Right cardiac atrium (tissue), 5 donors: ENCODE data around the gene ALKBH7. TPM values are rescaled to one million over a fixed set of nuclear protein-coding genes. Genes with fewer than 3 reads are reported as not detected.
A peak's percentile ranks its signal among the peaks of the same experiment; 100 is the strongest.

Experiments
- ATAC-seq, 2 donors: fragments of 200-7000 bp; cut with Tn5 transposase; one replicate each; pipeline versions ENCODE4 v1.8.0 to v1.9.1; 2020; ENCODE audit warnings: moderate library complexity in 2 of 2, mild to moderate bottlenecking in 1 of 2
- DNase-seq, 3 donors: peaks; one replicate each; pipeline ENCODE4 v3.0.0-alpha.2; 2020
- H3K27ac ChIP-seq: one replicate; pipeline ENCODE4 v1.5.1; 2013; ENCODE audit warnings: mild to moderate bottlenecking, low read length, control low read depth, moderate library complexity
- H3K27me3 ChIP-seq: one replicate; pipeline ENCODE4 v1.6.1; 2013; ENCODE audit not compliant: control insufficient read depth, insufficient read depth
- H3K4me1 ChIP-seq: one replicate; pipeline ENCODE4 v1.6.1; 2013; ENCODE audit warnings: low read length; ENCODE audit not compliant: control insufficient read depth, insufficient read depth
- H3K4me3 ChIP-seq: one replicate; pipeline ENCODE4 v1.5.1; 2013; ENCODE audit warnings: low read length, control low read depth
- H3K9me3 ChIP-seq: one replicate; pipeline ENCODE4 v1.6.1; 2013; ENCODE audit warnings: low read length; ENCODE audit not compliant: control insufficient read depth
- WGBS: extraction: QIAGEN DNeasy Blood & Tissue Kit; methylation state at CpG from one replicate; pipeline ENCODE4 v1.1.7; 2013; 5-methylcytosine and 5-hydroxymethylcytosine counted together
- intact Hi-C, 4 donors: fragments of 100-400 bp; cut with DNase I; formaldehyde crosslinking; loops; one replicate each; pipeline versions ENCODE4 v1.11.0 to v1.14.0; 2022 to 2023
- polyA plus RNA-seq: library from polyadenylated mRNA; stranded (reverse); fragments of 200-250 nt; gene quantifications from one replicate; pipeline ENCODE4 v1.2.3, GENCODE V29; 2013
- total RNA-seq, 4 donors: library from RNA; stranded (reverse); fragmentation: NEBNext Ultra II Directional; extraction: Animal tissue kit (Norgen Biotek cat#: 25700); gene quantifications; one replicate each; pipeline ENCODE4 v1.2.1, GENCODE V29; 2021
- donor health status: healthy with polysubstance abuse.
- donor health status: DM: no; HTN: yes; CAD: no.
- donor health status: DM: no; HTN: no; CAD: no.
- donor health status: DM: no; HTN: yes; CAD: no; lungs with severe emphysema.
- donor health status: DM: yes; HTN: yes; CAD: no.

Gene ALKBH7
- total and polyA plus RNA-seq, 5 donors: 95.6 to 127 (median 113) TPM

- Histone ChIP-seq H3K27ac (no peak overlapping the region), H3K27me3 (no peaks in the 10 kb centered on the region), H3K4me3 (no peak overlapping the region), H3K9me3 (no peaks in the 10 kb centered on the region), H3K4me1 (no peaks in the 10 kb centered on the region)
- peak; percentile 63 to 69 for ATAC-seq
- 52% methylated on average over 22 of the region's 22 CpGs for WGBS
- intact Hi-C loops: no loop called here
- DNase-seq: peak in 2 of 3 donors; percentile 76 to 81
Observed at GRCh38 chr19:6402837-6403608, 30.4 kb downstream of the ALKBH7 start.

- H3K4me3 ChIP-seq: no peak overlapping the region
- no peak for DNase-seq
- 83% methylated on average over 5 of the region's 5 CpGs for WGBS
Observed at GRCh38 chr19:6406401-6406800, 33.8 kb downstream of the ALKBH7 start.

GRCh38 chr19:6409346-6409745 is 36.8 kb downstream of the ALKBH7 start:
- DNase-seq: no peak
- WGBS: 90% methylated on average over 6 of the region's 6 CpGs
- Histone ChIP-seq H3K9me3 (no peaks in the 10 kb centered on the region), H3K27ac (no peak overlapping the region), H3K4me1 (no peaks in the 10 kb centered on the region), H3K4me3 (no peak overlapping the region), H3K27me3 (no peaks in the 10 kb centered on the region)
- ATAC-seq: no peak
- intact Hi-C loops: no loop called here

More at GRCh38 chr19:6406401-6406800, 33.8 kb downstream of the ALKBH7 start:
- H3K27ac ChIP-seq: no peak overlapping the region
- H3K9me3 ChIP-seq: no peaks in the 10 kb centered on the region
- H3K27me3 ChIP-seq: no peaks in the 10 kb centered on the region
- no peak for ATAC-seq
- H3K4me1 ChIP-seq: no peaks in the 10 kb centered on the region
- intact Hi-C loops: no loop called here

GRCh38 chr19:6412061-6412446 is 39.5 kb downstream of the ALKBH7 start:
- peak; percentile 2 to 22 for ATAC-seq
- Histone ChIP-seq H3K27me3 (no peaks in the 10 kb centered on the region), H3K4me3 (no peak overlapping the region), H3K4me1 (no peaks in the 10 kb centered on the region), H3K27ac (no peak overlapping the region), H3K9me3 (no peaks in the 10 kb centered on the region)
- WGBS: 64% methylated on average over 12 of the region's 12 CpGs
- intact Hi-C loops: no loop called here
- no peak for DNase-seq

- Histone ChIP-seq H3K27ac (peak overlapping the region; percentile 6), H3K4me1 (no peaks in the 10 kb centered on the region), H3K9me3 (no peaks in the 10 kb centered on the region), H3K4me3 (no peak overlapping the region), H3K27me3 (no peaks in the 10 kb centered on the region)
- intact Hi-C loops: no loop called here
- ATAC-seq: peak; percentile 19 to 52
- DNase-seq: peak; percentile 38 to 70 (median 69)
- 37% methylated on average over 15 of the region's 15 CpGs for WGBS
Observed at GRCh38 chr19:6412447-6413091, 40.0 kb downstream of the ALKBH7 start.

- H3K27ac ChIP-seq: no peak overlapping the region
- WGBS: 43% methylated on average over 10 of the region's 10 CpGs
- ATAC-seq: no peak
Observed at GRCh38 chr19:6413291-6413690, 40.7 kb downstream of the ALKBH7 start.

DNA sequence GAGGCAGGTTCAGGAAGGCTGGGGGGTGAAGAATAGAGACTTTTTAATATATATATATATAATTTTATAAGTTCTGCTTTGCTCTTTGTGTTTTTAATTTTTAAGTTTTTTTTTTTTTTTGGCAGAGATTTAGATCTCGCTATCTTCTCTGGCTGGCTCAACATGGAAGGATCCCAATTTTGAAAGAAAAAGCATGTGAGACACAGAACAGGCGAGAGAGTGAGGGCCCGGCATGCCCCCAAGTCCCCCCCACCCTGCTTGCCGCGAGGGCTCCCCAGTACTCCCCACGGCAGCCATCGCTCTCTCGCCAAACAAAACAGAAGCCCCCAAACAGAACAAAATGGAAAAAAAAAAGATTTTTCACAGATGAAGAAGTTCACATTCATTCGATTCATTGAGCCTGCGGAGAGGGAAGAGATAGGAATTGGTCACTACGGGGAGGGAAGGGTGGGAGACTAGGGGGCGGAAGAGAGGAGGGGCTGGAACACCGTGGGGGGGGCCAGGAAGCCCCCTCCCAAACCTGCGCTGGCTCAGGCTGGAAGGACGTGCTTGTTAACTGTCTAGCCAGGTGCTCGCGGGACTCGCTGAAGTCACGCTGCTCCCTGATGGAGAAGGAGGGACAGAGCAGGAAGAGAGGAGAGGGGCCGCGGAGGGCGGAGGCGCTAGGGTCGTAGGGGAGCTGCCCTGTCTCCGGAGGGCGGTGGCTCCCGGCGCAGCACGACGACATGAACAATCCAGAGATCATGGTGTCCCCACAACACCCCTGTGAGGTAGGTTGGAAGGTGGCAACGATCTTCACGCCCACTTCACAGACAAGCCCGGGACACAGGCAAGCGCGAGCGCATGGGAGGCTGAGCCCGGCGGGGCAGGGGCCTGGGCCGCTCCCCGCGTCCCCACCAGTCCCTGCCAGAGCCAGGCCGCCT is 41.4 kb downstream of the ALKBH7 start:
- Histone ChIP-seq H3K9me3 (no peaks in the 10 kb centered on the region), H3K27ac (no peak overlapping the region), H3K4me3 (no peak overlapping the region), H3K27me3 (no peaks in the 10 kb centered on the region), H3K4me1 (no peaks in the 10 kb centered on the region)
- DNase-seq: peak in 1 of 3 donors; percentile 60
- intact Hi-C loops: no loop called here
- WGBS: 69% methylated on average over 42 of the region's 42 CpGs
- peak in 1 of 2 donors; percentile 4 for ATAC-seq

More at GRCh38 chr19:6413291-6413690, 40.7 kb downstream of the ALKBH7 start:
- no peaks in the 10 kb centered on the region for H3K9me3 ChIP-seq
- DNase-seq: peak in 1 of 3 donors; percentile 64
- intact Hi-C loops: no loop called here
- no peaks in the 10 kb centered on the region for H3K4me1 ChIP-seq
- no peaks in the 10 kb centered on the region for H3K27me3 ChIP-seq
- H3K4me3 ChIP-seq: no peak overlapping the region

GRCh38 chr19:6414793-6415590 is 42.4 kb downstream of the ALKBH7 start:
- intact Hi-C loops: no loop called here
- no peak for ATAC-seq
- WGBS: 92% methylated on average over 47 of the region's 47 CpGs
- H3K27me3 ChIP-seq: no peaks in the 10 kb centered on the region
- no peak overlapping the region for H3K4me3 ChIP-seq
- H3K4me1 ChIP-seq: no peaks in the 10 kb centered on the region
- no peaks in the 10 kb centered on the region for H3K9me3 ChIP-seq
- H3K27ac ChIP-seq: no peak overlapping the region
- peak in 1 of 3 donors; percentile 63 for DNase-seq

GRCh38 chr19:6415591-6416190 is 43.1 kb downstream of the ALKBH7 start:
- H3K4me3 ChIP-seq: no peak overlapping the region
- H3K27ac ChIP-seq: no peak overlapping the region
- no peaks in the 10 kb centered on the region for H3K9me3 ChIP-seq
- 92% methylated on average over 32 of the region's 32 CpGs for WGBS
- no peak for ATAC-seq
- intact Hi-C loops: no loop called here
- H3K4me1 ChIP-seq: no peaks in the 10 kb centered on the region
- no peaks in the 10 kb centered on the region for H3K27me3 ChIP-seq
- DNase-seq: no peak
